NT2/D1 (cell line): ENCODE measurements around the gene FUT1.
"Not testable (repeated sequence)": the region's sequence is repeated elsewhere in the genome, so short reads cannot be mapped to it uniquely, and the experiment has no call there.

Source experiments
- SUZ12 ChIP-seq: IDR thresholded peaks from 2 replicates; pipeline ENCODE4 v1.6.1; 2011; ENCODE audit not compliant: insufficient read length, insufficient read depth; ENCODE audit errors: extremely low read depth
- YY1 ChIP-seq: IDR thresholded peaks from 2 replicates; pipeline ENCODE4 v1.6.1; 2011; ENCODE audit not compliant: insufficient read length, insufficient read depth
- ZNF274 ChIP-seq: IDR thresholded peaks from 2 replicates; pipeline ENCODE4 v1.6.1; 2011; ENCODE audit warnings: mild to moderate bottlenecking, low read depth, low read length

- not testable (repeated sequence) for TF ChIP-seq SUZ12, YY1, ZNF274
Observed at GRCh38 chr19:48718106-48718505, 34.3 kb downstream of the FUT1 start.
